WTC11 (cell line): ENCODE results near the gene LILRA6. TPM values are rescaled to one million over a fixed set of nuclear protein-coding genes. Genes with fewer than 3 reads are reported as not detected.
"Not testable (repeated sequence)": the region's sequence is repeated elsewhere in the genome, so short reads cannot be mapped to it uniquely, and the experiment has no call there.

Experiments used
- ATAC-seq: fragments of 200-7000 bp; cut with Tn5 transposase; 2 replicates; pipeline ENCODE4 v1.10.0; 2021; ENCODE audit warnings: mild to moderate bottlenecking, moderate library complexity
- CTCF ChIA-PET: fragments of 300-600 bp; sonication (Branson Sonifier 250); formaldehyde crosslinking; loops from one replicate; lab custom pipeline; 2021; ENCODE audit warnings: antibody characterized with exemption; lab: Charles Lee
- POLR2A ChIA-PET: fragments of 350-600 bp; sonication (Branson Sonifier 250); formaldehyde crosslinking; loops from one replicate; lab custom pipeline; 2021; ENCODE audit warnings: antibody characterized with exemption; lab: Charles Lee
- DNase-seq: peaks from one replicate; pipeline ENCODE4 v3.0.0; 2021; ENCODE audit warnings: low spot score
- H3K27ac Mint-ChIP-seq: 2 replicates; pipeline ENCODE4 v1.8.0; 2021; ENCODE audit warnings: mixed read lengths
- H3K27me3 Mint-ChIP-seq: 2 replicates; pipeline ENCODE4 v1.8.0; 2021; ENCODE audit warnings: low read depth, mild to moderate bottlenecking, moderate library complexity, mixed read lengths
- H3K36me3 Mint-ChIP-seq: 2 replicates; pipeline ENCODE4 v1.8.0; 2021; ENCODE audit warnings: mixed read lengths
- H3K4me1 Mint-ChIP-seq: 2 replicates; pipeline ENCODE4 v1.8.0; 2022; ENCODE audit warnings: mixed read lengths
- H3K4me3 Mint-ChIP-seq: 2 replicates; pipeline ENCODE4 v1.8.0; 2021; ENCODE audit warnings: mild to moderate bottlenecking, moderate library complexity, mixed read lengths
- H3K9me3 Mint-ChIP-seq: 2 replicates; pipeline ENCODE4 v1.8.0; 2021; ENCODE audit warnings: mixed read lengths
- ATF3 ChIP-seq: sonication (generic); formaldehyde crosslinking; conservative IDR thresholded peaks from 2 replicates; pipeline ENCODE4 v1.8.1; 2022; ENCODE audit warnings: mild to moderate bottlenecking, missing genetic modification reagents
- CREM ChIP-seq: sonication (generic); formaldehyde crosslinking; IDR thresholded peaks from 2 replicates; pipeline ENCODE4 v1.8.1; 2022; ENCODE audit warnings: mild to moderate bottlenecking, missing genetic modification reagents, moderate library complexity
- ELF4 ChIP-seq: sonication (generic); formaldehyde crosslinking; IDR thresholded peaks from 2 replicates; pipeline ENCODE4 v1.8.1; 2022; ENCODE audit warnings: low read depth, mild to moderate bottlenecking, moderate library complexity, missing genetic modification reagents
- EMX1 ChIP-seq: fragments of 250-450 bp; sonication (Bioruptor Pico); IDR thresholded peaks from 2 replicates; pipeline ENCODE4 v1.8.0; 2021; ENCODE audit warnings: mild to moderate bottlenecking
- FOXP1 ChIP-seq: sonication (generic); formaldehyde crosslinking; IDR thresholded peaks from 2 replicates; pipeline ENCODE4 v1.8.0; 2022; ENCODE audit warnings: missing genetic modification reagents, mild to moderate bottlenecking, moderate library complexity, borderline replicate concordance
- JAZF1 ChIP-seq: fragments of 250-450 bp; sonication (Bioruptor Pico); IDR thresholded peaks from 2 replicates; pipeline ENCODE4 v1.9.0; 2021; ENCODE audit warnings: moderate library complexity, mild to moderate bottlenecking, inconsistent platforms
- SMAD4 ChIP-seq: sonication (generic); formaldehyde crosslinking; IDR thresholded peaks from 2 replicates; pipeline ENCODE4 v1.8.0; 2022; ENCODE audit warnings: mild to moderate bottlenecking, missing genetic modification reagents
- TEAD1 ChIP-seq: sonication (generic); formaldehyde crosslinking; IDR thresholded peaks from 2 replicates; pipeline ENCODE4 v1.8.0; 2022; ENCODE audit warnings: mild to moderate bottlenecking, missing genetic modification reagents
- ZNF121 ChIP-seq: sonication (generic); formaldehyde crosslinking; IDR thresholded peaks from 2 replicates; pipeline ENCODE4 v1.8.0; 2023; ENCODE audit warnings: missing genetic modification reagents
- ZNF219 ChIP-seq: sonication (generic); formaldehyde crosslinking; IDR thresholded peaks from 2 replicates; pipeline ENCODE4 v1.8.0; 2023; ENCODE audit warnings: missing genetic modification reagents, mild to moderate bottlenecking, borderline replicate concordance
- ZNF232 ChIP-seq: sonication (generic); formaldehyde crosslinking; IDR thresholded peaks from 2 replicates; pipeline ENCODE4 v1.8.0; 2022; ENCODE audit warnings: mild to moderate bottlenecking, missing genetic modification reagents
- ZNF425 ChIP-seq: fragments of 250-450 bp; sonication (Bioruptor Pico); conservative IDR thresholded peaks from 2 replicates; pipeline ENCODE4 v1.9.0; 2021; ENCODE audit warnings: mild to moderate bottlenecking
- ZNF671 ChIP-seq: fragments of 250-450 bp; sonication (Bioruptor Pico); IDR thresholded peaks from 2 replicates; pipeline ENCODE4 v1.8.0; 2021; ENCODE audit warnings: mild to moderate bottlenecking
- total RNA-seq: library from RNA; stranded (reverse); gene quantifications from 3 replicates; pipeline ENCODE4 v1.2.3, GENCODE V29; 2021
- TF ChIP-seq, protein P1 (sequence below): fragments of 250-450 bp; sonication (Bioruptor Pico); IDR thresholded peaks from 2 replicates; pipeline ENCODE4 v2.1.2; 2022; ENCODE audit warnings: mild to moderate bottlenecking, moderate library complexity
- TF ChIP-seq, protein P2 (sequence below): sonication (generic); formaldehyde crosslinking; IDR thresholded peaks from 2 replicates; pipeline ENCODE4 v1.8.0; 2022; ENCODE audit warnings: mild to moderate bottlenecking, missing genetic modification reagents

Gene LILRA6
- total RNA-seq, 1 experiment from 2014 or later: not detected

DNA sequence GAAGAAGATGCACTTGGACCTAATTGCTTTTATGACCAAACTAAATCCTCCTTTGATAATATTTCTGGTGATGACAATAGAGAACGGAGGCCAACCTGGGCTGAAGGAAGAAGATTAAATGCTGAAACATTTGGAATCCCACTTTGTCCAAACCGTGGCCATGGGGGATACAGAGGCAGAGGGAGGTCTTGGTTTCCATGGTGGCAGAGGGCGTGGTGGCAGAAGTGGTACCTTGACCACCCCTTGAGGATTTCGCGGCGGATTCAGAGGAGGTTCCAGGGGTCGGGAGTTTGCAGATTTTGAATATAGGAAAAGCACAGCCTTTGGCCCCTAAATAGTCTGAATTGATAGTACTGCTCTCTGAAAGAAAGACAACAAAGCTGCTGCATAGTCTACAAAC, 12.6 kb downstream of the LILRA6 start (continued):
- no peak for TF ChIP-seq JAZF1 (CRISPR knock-in tag)

DNA sequence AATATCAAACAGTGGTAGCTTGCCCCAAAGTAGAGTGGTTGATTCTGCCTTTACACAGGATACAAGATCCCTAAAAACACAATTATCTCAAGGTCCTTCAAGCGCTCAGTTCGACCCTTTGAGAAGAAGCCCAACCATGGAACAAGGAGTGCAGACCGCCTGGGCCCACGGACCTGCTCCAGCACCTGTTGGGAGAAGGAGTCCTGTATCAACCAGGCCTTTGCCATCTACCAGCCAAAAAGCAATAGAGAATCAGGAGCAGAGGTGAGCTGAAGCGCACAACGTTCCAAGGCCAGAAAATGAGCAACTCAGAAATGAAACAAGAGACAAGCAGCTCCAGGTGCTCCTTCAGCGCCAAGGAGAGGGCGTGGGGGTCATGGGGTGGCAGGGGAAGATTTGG, 13.4 kb downstream of the LILRA6 start:
- CTCF ChIA-PET: interaction anchor here (0.6 kb wide), 1 partner anchor 159 kb away, joined by 3 read pairs; no protein-coding TSS in a partner anchor
- peaks cover 13% of the 10 kb centered on the region for H3K27me3 Mint-ChIP-seq
- POLR2A ChIA-PET: no interaction called here
- H3K4me3 Mint-ChIP-seq: no peak overlapping the region
- H3K36me3 Mint-ChIP-seq: no peaks in the 10 kb centered on the region; the same call in 1 of the 2 replicates
- H3K27ac Mint-ChIP-seq: no peak overlapping the region
- peaks cover 9% of the 10 kb centered on the region for H3K9me3 Mint-ChIP-seq
- DNase-seq: no peak
- ATAC-seq: no peak
- TF ChIP-seq EMX1 (CRISPR knock-in tag): no peak
- TF ChIP-seq ELF4: no peak
- TF ChIP-seq ZNF232 (CRISPR knock-in tag): no peak
- TF ChIP-seq ZNF219 (CRISPR knock-in tag): no peak
- TF ChIP-seq ZNF425 (CRISPR knock-in tag): no peak
- TF ChIP-seq ATF3 (CRISPR knock-in tag): no peak
- TF ChIP-seq, protein P1, sequence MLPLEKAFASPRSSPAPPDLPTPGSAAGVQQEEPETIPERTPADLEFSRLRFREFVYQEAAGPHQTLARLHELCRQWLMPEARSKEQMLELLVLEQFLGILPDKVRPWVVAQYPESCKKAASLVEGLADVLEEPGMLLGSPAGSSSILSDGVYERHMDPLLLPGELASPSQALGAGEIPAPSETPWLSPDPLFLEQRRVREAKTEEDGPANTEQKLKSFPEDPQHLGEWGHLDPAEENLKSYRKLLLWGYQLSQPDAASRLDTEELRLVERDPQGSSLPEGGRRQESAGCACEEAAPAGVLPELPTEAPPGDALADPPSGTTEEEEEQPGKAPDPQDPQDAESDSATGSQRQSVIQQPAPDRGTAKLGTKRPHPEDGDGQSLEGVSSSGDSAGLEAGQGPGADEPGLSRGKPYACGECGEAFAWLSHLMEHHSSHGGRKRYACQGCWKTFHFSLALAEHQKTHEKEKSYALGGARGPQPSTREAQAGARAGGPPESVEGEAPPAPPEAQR (CRISPR knock-in tag): no peak
- no peak for TF ChIP-seq SMAD4 (CRISPR knock-in tag)
- TF ChIP-seq FOXP1: no peak
- TF ChIP-seq JAZF1 (CRISPR knock-in tag): no peak
- no peak for TF ChIP-seq ZNF671 (CRISPR knock-in tag)
- TF ChIP-seq TEAD1 (CRISPR knock-in tag): no peak
- TF ChIP-seq, protein P2, sequence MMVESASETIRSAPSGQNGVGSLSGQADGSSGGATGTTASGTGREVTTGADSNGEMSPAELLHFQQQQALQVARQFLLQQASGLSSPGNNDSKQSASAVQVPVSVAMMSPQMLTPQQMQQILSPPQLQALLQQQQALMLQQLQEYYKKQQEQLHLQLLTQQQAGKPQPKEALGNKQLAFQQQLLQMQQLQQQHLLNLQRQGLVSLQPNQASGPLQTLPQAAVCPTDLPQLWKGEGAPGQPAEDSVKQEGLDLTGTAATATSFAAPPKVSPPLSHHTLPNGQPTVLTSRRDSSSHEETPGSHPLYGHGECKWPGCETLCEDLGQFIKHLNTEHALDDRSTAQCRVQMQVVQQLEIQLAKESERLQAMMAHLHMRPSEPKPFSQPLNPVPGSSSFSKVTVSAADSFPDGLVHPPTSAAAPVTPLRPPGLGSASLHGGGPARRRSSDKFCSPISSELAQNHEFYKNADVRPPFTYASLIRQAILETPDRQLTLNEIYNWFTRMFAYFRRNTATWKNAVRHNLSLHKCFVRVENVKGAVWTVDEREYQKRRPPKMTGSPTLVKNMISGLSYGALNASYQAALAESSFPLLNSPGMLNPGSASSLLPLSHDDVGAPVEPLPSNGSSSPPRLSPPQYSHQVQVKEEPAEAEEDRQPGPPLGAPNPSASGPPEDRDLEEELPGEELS: no peak
- TF ChIP-seq ZNF121: no peak
- TF ChIP-seq CREM: no peak
- no peaks in the 10 kb centered on the region for H3K4me1 Mint-ChIP-seq

- H3K4me1 Mint-ChIP-seq, POLR2A ChIA-PET, H3K27ac Mint-ChIP-seq, ATAC-seq, H3K36me3 Mint-ChIP-seq, H3K4me3 Mint-ChIP-seq, DNase-seq, H3K9me3 Mint-ChIP-seq, H3K27me3 Mint-ChIP-seq, CTCF ChIA-PET: not testable (repeated sequence)
Measured at GRCh38 chr19:54224619-54225018, 18.0 kb downstream of the LILRA6 start.

DNA sequence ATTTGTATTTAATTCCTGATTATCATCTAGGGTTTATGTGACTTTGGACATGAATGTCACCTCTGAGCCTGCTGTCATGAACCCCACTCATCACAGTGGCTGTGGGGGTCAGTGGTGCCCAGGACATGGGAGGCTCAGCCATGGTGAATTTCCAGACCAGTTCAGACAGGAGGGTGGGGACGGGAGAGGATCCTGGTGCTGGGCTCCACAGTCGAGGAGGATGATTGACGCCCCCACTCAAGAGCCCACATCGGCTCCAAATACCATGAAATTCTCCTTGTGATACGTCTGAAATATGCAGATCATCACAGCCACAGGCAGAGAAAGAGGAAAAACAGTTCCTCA, 18.7 kb downstream of the LILRA6 start:
- H3K4me3 Mint-ChIP-seq, H3K9me3 Mint-ChIP-seq, ATAC-seq, H3K36me3 Mint-ChIP-seq, POLR2A ChIA-PET, H3K4me1 Mint-ChIP-seq, CTCF ChIA-PET, H3K27me3 Mint-ChIP-seq, DNase-seq, H3K27ac Mint-ChIP-seq: not testable (repeated sequence)

DNA sequence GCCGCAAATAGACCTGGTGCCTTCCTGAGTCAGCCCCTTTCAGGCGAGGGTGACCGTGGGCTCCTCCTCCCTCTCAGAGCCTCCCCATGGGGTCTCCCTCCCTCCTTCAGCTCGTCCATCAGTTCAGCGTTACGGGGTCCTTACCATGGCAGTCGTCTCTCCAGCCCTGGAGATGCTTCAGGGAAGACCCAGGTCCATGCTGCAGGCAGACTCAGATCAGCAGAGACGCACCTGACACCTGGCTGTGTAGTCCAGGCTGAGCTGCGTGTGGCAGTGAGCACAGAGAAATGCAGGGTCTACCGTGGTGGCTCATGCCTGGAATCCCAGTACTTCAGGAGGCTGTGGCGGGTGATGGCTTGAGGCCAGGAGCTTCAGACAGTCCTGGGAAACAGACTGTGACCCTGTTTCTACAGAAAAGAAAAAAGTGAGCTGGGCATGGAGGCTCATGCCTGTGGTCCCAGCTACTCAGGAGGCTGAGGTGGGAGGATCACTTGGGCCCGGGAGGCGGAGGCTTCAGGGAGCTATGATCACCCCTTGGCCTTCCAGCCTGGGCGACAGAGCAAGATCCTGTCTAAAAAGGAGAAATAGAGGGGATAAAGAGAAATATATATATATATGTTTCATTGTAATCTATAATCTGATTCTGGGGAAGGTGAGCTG, 19.2 kb downstream of the LILRA6 start:
- H3K9me3 Mint-ChIP-seq, H3K36me3 Mint-ChIP-seq, H3K4me3 Mint-ChIP-seq, CTCF ChIA-PET, ATAC-seq, DNase-seq, H3K4me1 Mint-ChIP-seq, H3K27ac Mint-ChIP-seq, H3K27me3 Mint-ChIP-seq, POLR2A ChIA-PET: not testable (repeated sequence)

DNA sequence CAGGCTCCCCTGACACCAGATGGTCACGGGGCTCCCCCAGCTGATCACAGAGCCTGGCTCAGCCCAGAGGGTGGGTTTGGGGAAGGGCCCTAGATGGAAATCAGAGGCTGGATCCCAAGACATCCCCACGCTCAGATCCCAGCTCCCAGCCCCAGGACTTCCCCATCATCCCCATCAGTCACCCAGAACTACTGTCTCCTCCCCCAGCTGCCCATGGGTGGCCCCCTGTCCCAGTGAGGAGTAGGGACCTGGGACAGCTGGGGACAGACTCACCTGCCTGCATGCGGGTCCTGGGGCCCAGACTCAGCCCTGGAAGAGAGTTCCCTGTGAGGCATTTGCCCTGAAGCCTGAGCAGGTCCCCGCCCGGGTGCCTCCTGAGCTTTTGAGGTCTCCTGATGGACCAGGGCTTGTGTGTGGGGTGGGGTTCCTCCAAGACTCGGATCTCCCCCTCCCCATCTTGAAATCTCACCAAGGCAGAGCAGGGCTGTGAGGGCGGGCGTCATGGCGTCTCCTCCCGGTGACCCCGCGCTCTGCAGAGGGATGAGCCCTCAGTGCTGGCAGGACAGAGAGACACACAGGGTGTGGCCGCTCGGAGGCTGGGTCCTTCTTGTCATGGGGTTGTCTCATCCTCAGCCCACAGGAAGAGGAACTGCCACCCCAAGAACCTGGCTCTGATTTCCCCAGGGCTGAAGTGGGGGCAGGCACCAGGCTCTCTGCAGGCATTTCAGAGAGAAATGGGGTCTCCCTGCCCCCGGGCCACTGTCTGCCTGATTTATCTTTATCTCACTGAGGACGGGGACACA, 19.9 kb downstream of the LILRA6 start, which contains the start of gene LILRB3:
Gene LILRB3 (minus strand): TSS at position 534 of the 803 bp plus-strand sequence. CDS start 31 bp downstream, at position 503.
- DNase-seq, H3K27me3 Mint-ChIP-seq, H3K4me1 Mint-ChIP-seq, POLR2A ChIA-PET, ATAC-seq, H3K36me3 Mint-ChIP-seq, H3K4me3 Mint-ChIP-seq, H3K9me3 Mint-ChIP-seq, H3K27ac Mint-ChIP-seq, CTCF ChIA-PET: not testable (repeated sequence)

DNA sequence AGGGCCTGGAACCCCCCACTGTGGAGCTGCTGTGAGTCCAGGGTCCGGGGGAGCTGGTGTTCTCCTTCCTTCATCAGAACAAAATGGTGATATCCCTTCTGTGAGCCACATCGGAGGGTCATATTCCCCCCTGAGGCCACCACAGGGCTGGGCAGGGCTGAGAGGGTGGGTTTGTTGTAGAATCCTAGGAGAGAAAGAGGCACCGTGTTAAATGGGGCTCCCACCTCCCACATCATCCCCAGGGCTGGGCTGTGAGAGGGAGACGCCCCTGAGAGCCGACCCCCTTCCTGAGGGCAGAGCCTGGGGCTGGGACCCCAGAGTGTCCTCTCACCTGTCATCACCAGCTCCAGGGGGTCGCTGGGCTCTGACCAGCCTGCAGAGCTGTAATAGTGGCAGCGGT, 20.6 kb downstream of the LILRA6 start:
- DNase-seq, H3K4me3 Mint-ChIP-seq, H3K9me3 Mint-ChIP-seq, CTCF ChIA-PET, H3K27ac Mint-ChIP-seq, POLR2A ChIA-PET, H3K27me3 Mint-ChIP-seq, ATAC-seq, H3K36me3 Mint-ChIP-seq: not testable (repeated sequence)
- peaks cover 11% of the 10 kb centered on the region for H3K4me1 Mint-ChIP-seq
